NCI-H69 (cell line): Measurements from ENCODE around the gene RPL21.
A peak's percentile ranks its signal among the peaks of the same experiment; 100 is the strongest.

Experiments
- DNase-seq: peaks from one replicate; lab custom pipeline; 2025; lab: John Stamatoyannopoulos, UW

Gene RPL21

GRCh38 chr13:27258637-27259386, 7.5 kb downstream of the RPL21 start:
- no peak for DNase-seq

- DNase-seq: no peak
Observed at GRCh38 chr13:27259831-27260230, 8.5 kb downstream of the RPL21 start.

GRCh38 chr13:27261396-27261795, 10.0 kb downstream of the RPL21 start:
- DNase-seq: no peak

GRCh38 chr13:27263438-27263837, 12.1 kb downstream of the RPL21 start:
- DNase-seq: no peak

- no peak for DNase-seq
Observed at GRCh38 chr13:27264181-27264580, 12.8 kb downstream of the RPL21 start.

GRCh38 chr13:27264648-27265047, 13.3 kb downstream of the RPL21 start:
- no peak for DNase-seq

GRCh38 chr13:27266917-27267316, 15.6 kb downstream of the RPL21 start:
- DNase-seq: no peak

GRCh38 chr13:27267596-27267995, 16.2 kb downstream of the RPL21 start:
- DNase-seq: no peak

- no peak for DNase-seq
Observed at GRCh38 chr13:27269114-27269665, 17.8 kb downstream of the RPL21 start.

- peak; percentile 71 for DNase-seq
Observed at GRCh38 chr13:27270594-27271520, 19.5 kb downstream of the RPL21 start, which contains the start of gene RASL11A. TSS of gene RASL11A (plus strand) at chr13:27270830. CDS start at chr13:27270945, 115 bp downstream.

- no peak for DNase-seq
Observed at GRCh38 chr13:27271570-27272096, 20.3 kb downstream of the RPL21 start.

- no peak for DNase-seq
Observed at GRCh38 chr13:27273658-27274425, 22.5 kb downstream of the RPL21 start.

GRCh38 chr13:27274631-27275030, 23.3 kb downstream of the RPL21 start:
- peak; percentile 91 for DNase-seq

- no peak for DNase-seq
Observed at GRCh38 chr13:27276188-27276587, 24.8 kb downstream of the RPL21 start.

GRCh38 chr13:27279506-27279905, 28.1 kb downstream of the RPL21 start:
- no peak for DNase-seq

- peak; percentile 12 for DNase-seq
Observed at GRCh38 chr13:27280009-27280656, 28.8 kb downstream of the RPL21 start.

- DNase-seq: no peak
Observed at GRCh38 chr13:27280841-27281240, 29.5 kb downstream of the RPL21 start.

- peak; percentile 30 for DNase-seq
Observed at GRCh38 chr13:27281420-27281819, 30.1 kb downstream of the RPL21 start.

- peak; percentile 8 for DNase-seq
Observed at GRCh38 chr13:27283906-27284493, 32.6 kb downstream of the RPL21 start.

GRCh38 chr13:27288392-27288791, 37.0 kb downstream of the RPL21 start:
- no peak for DNase-seq
